H9 (cell line): ENCODE results near the gene AVL9. TPM values are rescaled to one million over a fixed set of nuclear protein-coding genes. Genes with fewer than 3 reads are reported as not detected.

Experiments
- DNase-seq: peaks from one replicate; pipeline ENCODE4 v3.0.0-alpha.2; 2017
- H2AFZ ChIP-seq: one replicate; pipeline ENCODE4 v1.6.1; 2013; ENCODE audit warnings: mild to moderate bottlenecking, low read length, control low read depth, moderate library complexity
- H2AK5ac ChIP-seq: 2 replicates; pipeline ENCODE4 v1.6.1; 2013; ENCODE audit warnings: low read length, control low read depth, mixed read lengths; ENCODE audit not compliant: insufficient read length
- H2BK120ac ChIP-seq: one replicate; pipeline ENCODE4 v1.6.1; 2013; ENCODE audit warnings: low read depth, mild to moderate bottlenecking, low read length, control low read depth, inconsistent platforms; ENCODE audit not compliant: poor library complexity, severe bottlenecking
- H2BK12ac ChIP-seq: 2 replicates; pipeline ENCODE4 v1.6.1; 2013; ENCODE audit warnings: low read length, control low read depth, mixed read lengths, low read depth; ENCODE audit not compliant: insufficient read length
- H2BK15ac ChIP-seq: 2 replicates; pipeline ENCODE4 v1.6.1; 2013; ENCODE audit warnings: low read depth, low read length, control low read depth
- H2BK20ac ChIP-seq: one replicate; pipeline ENCODE4 v1.6.1; 2013; ENCODE audit warnings: low read depth, mild to moderate bottlenecking, low read length, control low read depth, inconsistent platforms; ENCODE audit not compliant: poor library complexity, severe bottlenecking
- H2BK5ac ChIP-seq: 2 replicates; pipeline ENCODE4 v1.6.1; 2013; ENCODE audit warnings: low read length, control low read depth, mixed read lengths; ENCODE audit not compliant: insufficient read length
- H3K14ac ChIP-seq: 2 replicates; pipeline ENCODE4 v1.6.1; 2013; ENCODE audit warnings: low read length, control low read depth; ENCODE audit not compliant: insufficient read depth
- H3K18ac ChIP-seq: 2 replicates; pipeline ENCODE4 v1.6.1; 2013; ENCODE audit warnings: low read depth, mild to moderate bottlenecking, mixed read lengths, low read length, control low read depth; ENCODE audit not compliant: insufficient read length
- H3K23ac ChIP-seq: 2 replicates; pipeline ENCODE4 v1.6.1; 2013; ENCODE audit warnings: low read length, control low read depth, mixed read lengths, low read depth; ENCODE audit not compliant: insufficient read length
- H3K23me2 ChIP-seq: 2 replicates; pipeline ENCODE4 v1.6.1; 2013; ENCODE audit warnings: low read depth, mild to moderate bottlenecking, mixed read lengths, low read length, control low read depth; ENCODE audit not compliant: insufficient read length, poor library complexity, severe bottlenecking
- H3K27ac ChIP-seq: 2 replicates; pipeline ENCODE4 v1.5.1; 2013; ENCODE audit warnings: low read length, control low read depth, mixed read lengths, low read depth; ENCODE audit not compliant: insufficient read length
- H3K27me3 ChIP-seq: 2 replicates; pipeline ENCODE4 v1.6.1; 2013; ENCODE audit warnings: low read length, control low read depth, inconsistent platforms; ENCODE audit not compliant: insufficient read depth
- H3K4ac ChIP-seq: 2 replicates; pipeline ENCODE4 v1.6.1; 2013; ENCODE audit warnings: low read depth, mild to moderate bottlenecking, control low read depth, inconsistent platforms, low read length, moderate library complexity
- H3K4me1 ChIP-seq: 2 replicates; pipeline ENCODE4 v1.6.1; 2013; ENCODE audit warnings: low read length, control low read depth, inconsistent platforms; ENCODE audit not compliant: insufficient read depth
- H3K4me2 ChIP-seq: 2 replicates; pipeline ENCODE4 v1.6.1; 2013; ENCODE audit warnings: low read length, control low read depth, mixed read lengths; ENCODE audit not compliant: insufficient read length, insufficient read depth
- H3K56ac ChIP-seq: 2 replicates; pipeline ENCODE4 v1.6.1; 2013; ENCODE audit warnings: low read depth, mild to moderate bottlenecking, mixed read lengths, low read length, control low read depth; ENCODE audit not compliant: insufficient read length
- H3K79me1 ChIP-seq: 2 replicates; pipeline ENCODE4 v1.6.1; 2013; ENCODE audit warnings: low read depth, mild to moderate bottlenecking, moderate library complexity, low read length, control low read depth, inconsistent platforms; ENCODE audit not compliant: insufficient read depth, poor library complexity, severe bottlenecking
- H3K79me2 ChIP-seq: 2 replicates; pipeline ENCODE4 v1.6.1; 2013; ENCODE audit warnings: low read length, control low read depth, inconsistent platforms; ENCODE audit not compliant: insufficient read depth
- H3K9ac ChIP-seq: 2 replicates; pipeline ENCODE4 v1.6.1; 2013; ENCODE audit warnings: low read length, control low read depth, mixed read lengths; ENCODE audit not compliant: insufficient read length; ENCODE audit errors: extremely low read depth
- H3K9me3 ChIP-seq: one replicate; pipeline ENCODE4 v1.6.1; 2013; ENCODE audit warnings: low read depth, low read length, inconsistent platforms; ENCODE audit not compliant: control insufficient read depth
- H3T11ph ChIP-seq: one replicate; pipeline ENCODE4 v1.6.1; 2013; ENCODE audit warnings: mild to moderate bottlenecking, low read length, control low read depth, inconsistent platforms
- H4K20me1 ChIP-seq: one replicate; pipeline ENCODE4 v1.6.1; 2013; ENCODE audit not compliant: control insufficient read depth, insufficient read length, insufficient read depth
- H4K5ac ChIP-seq: 2 replicates; pipeline ENCODE4 v1.6.1; 2013; ENCODE audit warnings: low read depth, mild to moderate bottlenecking, mixed read lengths, low read length, control low read depth; ENCODE audit not compliant: insufficient read length
- H4K8ac ChIP-seq: replicated peaks from 2 replicates; pipeline ENCODE4 v1.6.1; 2013; ENCODE audit warnings: low read length, control low read depth, mixed read lengths, low read depth; ENCODE audit not compliant: insufficient read length
- H4K91ac ChIP-seq: 2 replicates; pipeline ENCODE4 v1.6.1; 2013; ENCODE audit warnings: low read depth, mild to moderate bottlenecking, moderate library complexity, mixed read lengths, low read length, control low read depth; ENCODE audit not compliant: insufficient read length
- H3K27ac Mint-ChIP-seq, 3 experiments: 2 replicates in 2 of 3; 3 replicates in 1 of 3; pipeline ENCODE4 v1.8.0; 2020 to 2021; ENCODE audit warnings: mixed read lengths in 3 of 3, mild to moderate bottlenecking in 1 of 3, moderate library complexity in 1 of 3
- H3K27me3 Mint-ChIP-seq: 2 replicates; pipeline ENCODE4 v1.8.0; 2021; ENCODE audit warnings: low read depth, mild to moderate bottlenecking, moderate library complexity, mixed read lengths
- H3K36me3 Mint-ChIP-seq, 3 experiments: 2 replicates in 2 of 3; 3 replicates in 1 of 3; pipeline ENCODE4 v1.8.0; 2020 to 2021; ENCODE audit warnings: low read depth in 3 of 3, mixed read lengths in 3 of 3; ENCODE audit not compliant: insufficient read depth in 1 of 3
- H3K4me1 Mint-ChIP-seq, 2 experiments: 2 replicates each; pipeline ENCODE4 v1.8.0; 2020; ENCODE audit warnings: mixed read lengths in 2 of 2
- H3K4me3 Mint-ChIP-seq, 2 experiments: 2 replicates in 1 of 2; 3 replicates in 1 of 2; pipeline ENCODE4 v1.8.0; 2020 to 2021; ENCODE audit warnings: mild to moderate bottlenecking in 2 of 2, mixed read lengths in 2 of 2, moderate library complexity in 1 of 2
- H3K9me3 Mint-ChIP-seq, 2 experiments: 2 replicates in 1 of 2; 3 replicates in 1 of 2; pipeline ENCODE4 v1.8.0; 2020; ENCODE audit warnings: mild to moderate bottlenecking in 2 of 2, mixed read lengths in 2 of 2, moderate library complexity in 1 of 2
- CTCF ChIP-seq: fragments of 200-600 bp; sonication (generic); conservative IDR thresholded peaks from 3 replicates; pipeline ENCODE4 v1.8.0; 2021; ENCODE audit warnings: antibody characterized with exemption, mild to moderate bottlenecking
- WGBS: extraction: QIAGEN DNeasy Blood & Tissue Kit; methylation state at CpG from one replicate; pipeline ENCODE4 v1.1.7; 2013; ENCODE audit warnings: missing lambda C conversion rate, low lambda C conversion rate, mixed read lengths; ENCODE audit not compliant: insufficient read length; ENCODE audit errors: extremely low coverage; 5-methylcytosine and 5-hydroxymethylcytosine counted together
- total RNA-seq: library from RNA; stranded (reverse); gene quantifications from 2 replicates; pipeline ENCODE4 v1.2.1, GENCODE V29; 2021

The AVL9 gene
- total RNA-seq, 1 experiment from 2014 or later, result 38.7 TPM

GRCh38 chr7:32542595-32542994 lies 47.3 kb downstream of the AVL9 start:
- H3K14ac ChIP-seq, result no peak overlapping the region
- H4K20me1 ChIP-seq, result no peaks in the 10 kb centered on the region
- no peak overlapping the region for H2BK12ac ChIP-seq
- H4K8ac ChIP-seq, result no peak overlapping the region
- H3K9me3 ChIP-seq, result no peaks in the 10 kb centered on the region
- H3K4me3 Mint-ChIP-seq, result no peak overlapping the region
- peaks cover 0 to 12% of the 10 kb centered on the region in 2 experiments; a peak in 3 of 4 replicates for H3K4me1 Mint-ChIP-seq
- no peak overlapping the region for H2BK5ac ChIP-seq
- no peak for TF ChIP-seq CTCF
- no peak overlapping the region for H3K4ac ChIP-seq
- no peak overlapping the region for H3K4me2 ChIP-seq
- peaks cover 5 to 27% (median 18%) of the 10 kb centered on the region in 3 experiments; a peak in 6 of 7 replicates for H3K36me3 Mint-ChIP-seq
- no peak overlapping the region for H3K18ac ChIP-seq
- no peak overlapping the region for H4K5ac ChIP-seq
- no peak overlapping the region for H2AK5ac ChIP-seq
- H3K56ac ChIP-seq, result no peak overlapping the region
- H4K91ac ChIP-seq, result no peak overlapping the region
- H3K27me3 ChIP-seq, result no peaks in the 10 kb centered on the region
- H2AFZ ChIP-seq, result no peak overlapping the region
- no peak overlapping the region for H2BK20ac ChIP-seq
- H2BK120ac ChIP-seq, result no peak overlapping the region
- no peaks in the 10 kb centered on the region for H3K79me2 ChIP-seq
- no CpG with 5 or more reads among the region's 2 CpGs for WGBS
- no peaks in the 10 kb centered on the region for H3K9me3 Mint-ChIP-seq
- no peak overlapping the region for H3K9ac ChIP-seq
- H3K23me2 ChIP-seq, result no peaks in the 10 kb centered on the region
- H3K27me3 Mint-ChIP-seq, result no peaks in the 10 kb centered on the region
- H3K4me1 ChIP-seq, result no peaks in the 10 kb centered on the region
- DNase-seq, result no peak
- H3T11ph ChIP-seq, result no peak overlapping the region
- H3K27ac Mint-ChIP-seq, result peak overlapping the region in 1 of 3 experiments; percentile 51; a peak in 1 of 7 replicates
- no peak overlapping the region for H3K27ac ChIP-seq
- H2BK15ac ChIP-seq, result no peak overlapping the region
- H3K23ac ChIP-seq, result no peak overlapping the region
- H3K79me1 ChIP-seq, result peaks cover 2% of the 10 kb centered on the region
